Measurements from ENCODE around the gene RFC2. TPM values are rescaled to one million over a fixed set of nuclear protein-coding genes. Genes with fewer than 3 reads are reported as not detected.

The RFC2 gene
- polyA plus RNA-seq, 1 of the 3 experiments (the other 2 are of a cell fraction) = 31.2 TPM

- WGBS (ENCODE audit: low lambda C conversion rate) = 96% methylated on average over 15 of the region's 15 CpGs
- Histone ChIP-seq H3K9me2 (no peaks in the 10 kb centered on the region), H2AFZ (ENCODE audit: low read depth) (no peak overlapping the region), H3K27ac (ENCODE audit: low read depth in 2 of 2, low read length in 1 of 2) (no peak overlapping the region), H3K36me3 (replicated peaks in 1 of 2; ENCODE audit: control insufficient read depth in 1 of 2, insufficient read depth in 2 of 2, low read length in 1 of 2) (peaks cover 26 to 52% of the 10 kb centered on the region in 2 experiments), H3K4me3 (ENCODE audit: low read depth in 2 of 2, low read length in 1 of 2) (no peak overlapping the region), H3K4me1 (ENCODE audit: control insufficient read depth in 1 of 2, insufficient read depth in 2 of 2, low read depth in 1 of 2, low read length in 1 of 2) (no peaks in the 10 kb centered on the region), H3F3A (replicated peaks; ENCODE audit: insufficient read depth) (peaks cover 20% of the 10 kb centered on the region), H4K20me1 (ENCODE audit: insufficient read depth) (no peaks in the 10 kb centered on the region), H3K9me3 (no peaks in the 10 kb centered on the region), H3K79me2 (ENCODE audit: insufficient read depth) (no peaks in the 10 kb centered on the region), H3K27me3 (ENCODE audit: insufficient read depth) (no peaks in the 10 kb centered on the region), H3K4me2 (no peak overlapping the region), H3K9ac (no peak overlapping the region)
- DNase-seq = no peak
- TF ChIP-seq TAF1 (IDR thresholded peaks at IDR 0.05; ENCODE audit: borderline replicate concordance, low read depth, low read length) (no peak), RCOR1 (IDR thresholded peaks at IDR 0.05; ENCODE audit: low read length) (no peak), JUND (IDR thresholded peaks at IDR 0.05) (no peak), ZBTB33 (IDR thresholded peaks at IDR 0.05; ENCODE audit: borderline replicate concordance, low read depth) (no peak), NFIC (IDR thresholded peaks at IDR 0.05; ENCODE audit: borderline replicate concordance) (no peak), CHD2 (IDR thresholded peaks at IDR 0.05; ENCODE audit: low read length, partially characterized antibody) (no peak), EP300 (IDR thresholded peaks at IDR 0.05; ENCODE audit: borderline replicate concordance in 1 of 2, low read depth in 1 of 2, low read length in 1 of 2) (no peak), RXRA (IDR thresholded peaks at IDR 0.05; ENCODE audit: borderline replicate concordance, low read depth) (no peak), MEF2A (IDR thresholded peaks at IDR 0.05; ENCODE audit: borderline replicate concordance, low read depth) (no peak), SMC3 (IDR thresholded peaks at IDR 0.05; ENCODE audit: low read depth, low read length) (no peak), IRF3 (IDR thresholded peaks at IDR 0.05; ENCODE audit: low read depth, low read length) (no peak), MAX (IDR thresholded peaks at IDR 0.05; ENCODE audit: low read depth) (no peak), NRF1 (IDR thresholded peaks at IDR 0.05; ENCODE audit: low read depth, low read length) (no peak), GATA2 (CRISPR knock-in tag; IDR thresholded peaks at IDR 0.05) (no peak)
- POLR2A ChIA-PET = no interaction called here
- CTCF ChIA-PET = interaction anchor here (0.6 to 2.4 kb wide), 2 partner anchors 23 to 170 kb away, joined by 3 to 6 read pairs; no protein-coding TSS in a partner anchor
Measured at GRCh38 chr7:74230446-74231231, 23.6 kb downstream of the RFC2 start.
